ENCODE results near the gene WDR20. TPM values are rescaled to one million over a fixed set of nuclear protein-coding genes. Genes with fewer than 3 reads are reported as not detected.
"Not testable (repeated sequence)": the region's sequence is repeated elsewhere in the genome, so short reads cannot be mapped to it uniquely, and the experiment has no call there.

Gene WDR20
- polyA plus RNA-seq, 3 donors = 6.8 to 17.8 (median 8.8) TPM

- H3K27ac ChIP-seq (ENCODE audit: low read depth, low read length) = no peak overlapping the region
These were observed 15.3 kb upstream of the WDR20 start for GRCh38 chr14:102124419-102124818.

- 70 to 85% (median 82%) methylated on average over 5 of the region's 5 CpGs for WGBS, 3 donors
- H3K27ac ChIP-seq (ENCODE audit: low read depth, low read length) = no peak overlapping the region
These were observed 14.2 kb upstream of the WDR20 start for GRCh38 chr14:102125546-102125945.

- H3K27ac ChIP-seq (ENCODE audit: low read depth, low read length) = no peak overlapping the region
- WGBS, 3 donors = 80 to 89% (median 87%) methylated on average over 5 of the region's 5 CpGs
These were observed 12.8 kb upstream of the WDR20 start for GRCh38 chr14:102126807-102127455.

- WGBS, 3 donors = 81 to 83% (median 83%) methylated on average over 6 of the region's 6 CpGs
- H3K27ac ChIP-seq (ENCODE audit: low read depth, low read length) = no peak overlapping the region
These were observed 8.0 kb upstream of the WDR20 start for GRCh38 chr14:102131741-102132140.

- 94% methylated on average over 9 of the region's 9 CpGs for WGBS, 3 donors
- not testable (repeated sequence) for H3K27ac ChIP-seq (ENCODE audit: low read depth, low read length)
These were observed 5.7 kb upstream of the WDR20 start for GRCh38 chr14:102134021-102134420.

- 74 to 95% (median 93%) methylated on average over 9 to 10 of the region's 10 CpGs for WGBS, 3 donors
- H3K27ac ChIP-seq (ENCODE audit: low read depth, low read length) = not testable (repeated sequence)
These were observed 5.0 kb upstream of the WDR20 start for GRCh38 chr14:102134719-102135118.

- WGBS, 3 donors = 97 to 98% (median 97%) methylated on average over 21 to 30 of the region's 30 CpGs
- not testable (repeated sequence) for H3K27ac ChIP-seq (ENCODE audit: low read depth, low read length)
These were observed 4.2 kb upstream of the WDR20 start for GRCh38 chr14:102135456-102135855.

- whole genome bisulfite sequencing, 3 donors = 12 to 27% (median 25%) methylated on average over 3 of the region's 3 CpGs
- H3K27ac ChIP-seq (ENCODE audit: low read depth, low read length) = no peak overlapping the region
These were observed 1.2 kb upstream of the WDR20 start for GRCh38 chr14:102138535-102138934.

- no peak overlapping the region for H3K27ac ChIP-seq (ENCODE audit: low read depth, low read length)
- 1 to 5% (median 5%) methylated on average over 14 of the region's 14 CpGs for WGBS, 3 donors
These were observed 774 bp upstream of the WDR20 start for GRCh38 chr14:102138961-102139285.

- 0 to 1% (median 0%) methylated on average over 45 to 48 of the region's 48 CpGs for WGBS, 3 donors
- H3K27ac ChIP-seq (ENCODE audit: low read depth, low read length) = no peak overlapping the region
These were observed 491 bp downstream of the WDR20 start for GRCh38 chr14:102140027-102140749.

GRCh38 chr14:102140750-102141145 lies 1.1 kb downstream of the WDR20 start:
- WGBS, 3 donors = 4 to 18% (median 15%) methylated on average over 9 of the region's 9 CpGs
- no peak overlapping the region for H3K27ac ChIP-seq (ENCODE audit: low read depth, low read length)

GRCh38 chr14:102141797-102142196 lies 2.1 kb downstream of the WDR20 start:
- no peak overlapping the region for H3K27ac ChIP-seq (ENCODE audit: low read depth, low read length)
- 76 to 89% (median 86%) methylated on average over 4 of the region's 4 CpGs for WGBS, 3 donors

GRCh38 chr14:102144914-102145313 lies 5.2 kb downstream of the WDR20 start:
- H3K27ac ChIP-seq (ENCODE audit: low read depth, low read length) = no peak overlapping the region

GRCh38 chr14:102145395-102145794 lies 5.7 kb downstream of the WDR20 start:
- no peak overlapping the region for H3K27ac ChIP-seq (ENCODE audit: low read depth, low read length)
- WGBS, 3 donors = 90 to 96% (median 95%) methylated on average over 6 of the region's 6 CpGs

GRCh38 chr14:102146423-102146822 lies 6.7 kb downstream of the WDR20 start:
- H3K27ac ChIP-seq (ENCODE audit: low read depth, low read length) = no peak overlapping the region
- 79 to 89% (median 83%) methylated on average over 2 of the region's 2 CpGs for WGBS, 3 donors

GRCh38 chr14:102150083-102150482 lies 10.4 kb downstream of the WDR20 start:
- no peak overlapping the region for H3K27ac ChIP-seq (ENCODE audit: low read depth, low read length)
- 93 to 95% (median 95%) methylated on average over 7 of the region's 7 CpGs for WGBS, 3 donors

GRCh38 chr14:102150744-102151143 lies 11.0 kb downstream of the WDR20 start:
- 71 to 94% (median 90%) methylated on average over 1 of the region's 1 CpG for WGBS, 3 donors
- no peak overlapping the region for H3K27ac ChIP-seq (ENCODE audit: low read depth, low read length)

GRCh38 chr14:102151411-102151810 lies 11.7 kb downstream of the WDR20 start:
- H3K27ac ChIP-seq (ENCODE audit: low read depth, low read length) = not testable (repeated sequence)
- WGBS, 3 donors = 91 to 95% (median 94%) methylated on average over 3 of the region's 3 CpGs

- H3K27ac ChIP-seq (ENCODE audit: low read depth, low read length) = no peak overlapping the region
- 93 to 97% (median 94%) methylated on average over 1 of the region's 1 CpG for WGBS, 3 donors
These were observed 14.4 kb downstream of the WDR20 start for GRCh38 chr14:102154121-102154520.

- no peak overlapping the region for H3K27ac ChIP-seq (ENCODE audit: low read depth, low read length)
- 19 to 67% (median 61%) methylated on average over 2 of the region's 2 CpGs for WGBS, 3 donors
These were observed 15.3 kb downstream of the WDR20 start for GRCh38 chr14:102154821-102155549.

Measured in adipose tissue (tissue), 3 donors.